IPS-18a (cell line): ENCODE measurements around the gene MRE11.
"Not testable (repeated sequence)": the region's sequence is repeated elsewhere in the genome, so short reads cannot be mapped to it uniquely, and the experiment has no call there.

Source experiments
- H3K27ac ChIP-seq: one replicate; pipeline ENCODE4 v1.5.1; 2013; ENCODE audit warnings: low read length
- H3K27me3 ChIP-seq: one replicate; pipeline ENCODE4 v1.6.1; 2013; ENCODE audit warnings: mild to moderate bottlenecking, low read length; ENCODE audit not compliant: control insufficient read depth, insufficient read depth
- H3K36me3 ChIP-seq: one replicate; pipeline ENCODE4 v1.6.1; 2013; ENCODE audit warnings: low read depth, low read length; ENCODE audit not compliant: control insufficient read depth
- H3K4me1 ChIP-seq: one replicate; pipeline ENCODE4 v1.6.1; 2013; ENCODE audit warnings: low read depth, low read length; ENCODE audit not compliant: control insufficient read depth
- H3K4me3 ChIP-seq: one replicate; pipeline ENCODE4 v1.5.1; 2013; ENCODE audit warnings: low read length
- H3K9ac ChIP-seq: one replicate; pipeline ENCODE4 v1.6.1; 2013; ENCODE audit warnings: mild to moderate bottlenecking, low read length, moderate library complexity
- H3K9me3 ChIP-seq: one replicate; pipeline ENCODE4 v1.6.1; 2013; ENCODE audit warnings: low read depth, low read length; ENCODE audit not compliant: control insufficient read depth

MRE11 gene

DNA sequence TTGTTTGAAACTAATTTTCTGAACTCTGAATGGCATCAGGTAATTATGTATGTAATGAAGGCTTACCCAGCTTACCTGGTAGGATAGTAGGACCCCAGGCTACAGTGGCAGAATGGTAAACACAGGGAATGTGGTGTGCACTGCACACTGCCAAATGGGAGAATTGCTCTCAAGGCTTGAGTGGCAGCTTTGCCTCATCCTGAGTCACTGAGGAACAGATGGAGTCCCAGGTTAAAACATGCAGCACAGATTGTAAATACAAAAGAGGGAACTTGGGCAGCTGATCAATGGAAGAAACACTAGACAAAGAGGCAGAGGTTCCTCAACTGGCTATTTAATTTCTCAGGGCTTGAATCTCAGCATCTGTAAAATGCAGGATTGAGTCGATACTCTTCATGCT is 116.8 kb downstream of the MRE11 start:
- H3K9ac ChIP-seq: no peak overlapping the region
- H3K4me1 ChIP-seq: no peaks in the 10 kb centered on the region
- no peak overlapping the region for H3K27ac ChIP-seq
- H3K27me3 ChIP-seq: no peaks in the 10 kb centered on the region
- no peaks in the 10 kb centered on the region for H3K9me3 ChIP-seq
- no peaks in the 10 kb centered on the region for H3K36me3 ChIP-seq
- H3K4me3 ChIP-seq: no peak overlapping the region

DNA sequence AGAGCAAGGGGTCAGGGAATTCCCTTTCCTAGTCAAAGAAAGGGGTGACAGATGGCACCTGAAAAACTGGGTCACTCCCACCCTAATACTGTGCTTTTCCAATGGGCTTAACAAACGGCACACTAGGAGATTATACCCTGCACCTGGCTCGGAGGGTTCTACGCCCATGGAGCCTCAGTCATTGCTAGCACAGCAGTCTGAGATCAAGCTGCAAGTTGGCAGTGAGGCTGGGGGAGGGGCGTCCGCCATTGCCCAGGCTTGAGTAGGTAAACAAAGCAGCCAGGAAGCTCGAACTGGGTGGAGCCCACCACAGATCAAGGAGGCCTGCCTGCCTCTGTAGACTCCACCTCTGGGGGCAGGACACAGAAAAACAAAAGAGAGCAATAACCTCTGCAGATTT is 123.1 kb downstream of the MRE11 start:
- not testable (repeated sequence) for H3K9ac ChIP-seq, H3K27ac ChIP-seq, H3K4me3 ChIP-seq, H3K4me1 ChIP-seq, H3K27me3 ChIP-seq, H3K36me3 ChIP-seq, H3K9me3 ChIP-seq
